H1 (cell line): ENCODE measurements around the gene ZNF106. TPM values are rescaled to one million over a fixed set of nuclear protein-coding genes. Genes with fewer than 3 reads are reported as not detected.

ENCODE experiments used
- BCL11A ChIP-seq, 2 experiments: IDR thresholded peaks; one replicate each; pipeline ENCODE4 v1.6.1; 2011; ENCODE audit warnings: low read depth in 2 of 2, low read length in 2 of 2, mild to moderate bottlenecking in 2 of 2
- CHD7 ChIP-seq: fragments of 300-600 bp; sonication (generic); IDR thresholded peaks from 2 replicates; pipeline ENCODE4 v1.7.1; 2012; ENCODE audit warnings: low read length, moderate library complexity, mild to moderate bottlenecking, inconsistent platforms; ENCODE audit not compliant: insufficient replicate concordance
- CTCF ChIP-seq, 3 experiments: IDR thresholded peaks; 1 replicate in 2 of 3; 2 replicates in 1 of 3; pipeline versions ENCODE4 v1.5.1 to v1.6.1; 2011; ENCODE audit warnings: low read length in 3 of 3, mild to moderate bottlenecking in 3 of 3, inconsistent platforms in 2 of 3, low read depth in 1 of 3, moderate library complexity in 1 of 3; ENCODE audit not compliant: insufficient read depth in 1 of 3; ENCODE audit errors: control extremely low read depth in 1 of 3
- polyA plus RNA-seq, 7 experiments: library from polyadenylated mRNA; depleted of rRNA in 3 of 7; stranded (reverse) in 5 of 7; unstranded in 2 of 7; fragments of >200 nt in 5 of 7; fragments of 200-250 nt in 2 of 7; gene quantifications; 1 replicate in 5 of 7; 2 replicates in 1 of 7; 4 replicates in 1 of 7; pipeline versions ENCODE4 v1.2.1 to v1.2.3, GENCODE V29; 2011 to 2013; ENCODE audit warnings: missing spikeins in 2 of 7, mixed read lengths in 2 of 7
- total RNA-seq: library from RNA; stranded (reverse); fragmentation: NEBNext Ultra II Directional; extraction: Animal tissue kit (Norgen Biotek cat#: 25700); gene quantifications from 2 replicates; pipeline ENCODE4 v1.2.1, GENCODE V29; 2021

Gene ZNF106
- total and polyA plus RNA-seq, 2 of the 8 experiments (the other 6 are each of a cell fraction or from before 2014, with no cell fraction given) = 18.2 to 62.0 TPM

- TF ChIP-seq CHD7 = no peak
- no peak for TF ChIP-seq CTCF (IDR thresholded peaks at IDR 0.05; ENCODE audit: control extremely low read depth in 1 of 3, insufficient read depth in 1 of 3, low read depth in 1 of 3, low read length in 3 of 3)
- TF ChIP-seq BCL11A (IDR thresholded peaks at IDR 0.05; ENCODE audit: low read depth in 2 of 2, low read length in 2 of 2) = no peak
Measured at GRCh38 chr15:42373274-42373673, 117.7 kb downstream of the ZNF106 start (continued).
